ENCODE measurements around the gene ALK.

ALK gene

DNA sequence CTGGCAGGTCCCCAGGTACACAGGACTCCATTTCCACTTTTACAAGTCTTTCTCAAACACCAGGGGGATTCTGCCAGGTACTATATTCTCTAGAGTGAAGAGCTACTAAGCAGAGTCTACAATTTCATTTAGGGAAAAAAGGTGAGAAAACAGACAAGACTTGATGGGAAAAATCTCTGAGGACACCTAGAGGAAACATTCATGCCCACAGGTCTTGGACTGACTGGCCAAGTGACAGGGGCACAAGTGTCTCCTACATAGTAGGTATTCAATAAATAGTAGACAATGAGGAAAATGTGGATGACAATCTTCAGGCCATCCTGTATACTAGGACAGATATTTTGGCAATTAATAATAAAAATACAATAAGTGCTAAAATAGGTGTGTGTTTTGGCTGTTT is 577.6 kb downstream of the ALK start:
- no peak for DNase-seq (ENCODE audit: extremely low read depth, low read depth)
- TF ChIP-seq, protein P1, sequence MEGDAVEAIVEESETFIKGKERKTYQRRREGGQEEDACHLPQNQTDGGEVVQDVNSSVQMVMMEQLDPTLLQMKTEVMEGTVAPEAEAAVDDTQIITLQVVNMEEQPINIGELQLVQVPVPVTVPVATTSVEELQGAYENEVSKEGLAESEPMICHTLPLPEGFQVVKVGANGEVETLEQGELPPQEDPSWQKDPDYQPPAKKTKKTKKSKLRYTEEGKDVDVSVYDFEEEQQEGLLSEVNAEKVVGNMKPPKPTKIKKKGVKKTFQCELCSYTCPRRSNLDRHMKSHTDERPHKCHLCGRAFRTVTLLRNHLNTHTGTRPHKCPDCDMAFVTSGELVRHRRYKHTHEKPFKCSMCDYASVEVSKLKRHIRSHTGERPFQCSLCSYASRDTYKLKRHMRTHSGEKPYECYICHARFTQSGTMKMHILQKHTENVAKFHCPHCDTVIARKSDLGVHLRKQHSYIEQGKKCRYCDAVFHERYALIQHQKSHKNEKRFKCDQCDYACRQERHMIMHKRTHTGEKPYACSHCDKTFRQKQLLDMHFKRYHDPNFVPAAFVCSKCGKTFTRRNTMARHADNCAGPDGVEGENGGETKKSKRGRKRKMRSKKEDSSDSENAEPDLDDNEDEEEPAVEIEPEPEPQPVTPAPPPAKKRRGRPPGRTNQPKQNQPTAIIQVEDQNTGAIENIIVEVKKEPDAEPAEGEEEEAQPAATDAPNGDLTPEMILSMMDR (IDR thresholded peaks at IDR 0.05; ENCODE audit: low read depth, low read length) = no peak

DNA sequence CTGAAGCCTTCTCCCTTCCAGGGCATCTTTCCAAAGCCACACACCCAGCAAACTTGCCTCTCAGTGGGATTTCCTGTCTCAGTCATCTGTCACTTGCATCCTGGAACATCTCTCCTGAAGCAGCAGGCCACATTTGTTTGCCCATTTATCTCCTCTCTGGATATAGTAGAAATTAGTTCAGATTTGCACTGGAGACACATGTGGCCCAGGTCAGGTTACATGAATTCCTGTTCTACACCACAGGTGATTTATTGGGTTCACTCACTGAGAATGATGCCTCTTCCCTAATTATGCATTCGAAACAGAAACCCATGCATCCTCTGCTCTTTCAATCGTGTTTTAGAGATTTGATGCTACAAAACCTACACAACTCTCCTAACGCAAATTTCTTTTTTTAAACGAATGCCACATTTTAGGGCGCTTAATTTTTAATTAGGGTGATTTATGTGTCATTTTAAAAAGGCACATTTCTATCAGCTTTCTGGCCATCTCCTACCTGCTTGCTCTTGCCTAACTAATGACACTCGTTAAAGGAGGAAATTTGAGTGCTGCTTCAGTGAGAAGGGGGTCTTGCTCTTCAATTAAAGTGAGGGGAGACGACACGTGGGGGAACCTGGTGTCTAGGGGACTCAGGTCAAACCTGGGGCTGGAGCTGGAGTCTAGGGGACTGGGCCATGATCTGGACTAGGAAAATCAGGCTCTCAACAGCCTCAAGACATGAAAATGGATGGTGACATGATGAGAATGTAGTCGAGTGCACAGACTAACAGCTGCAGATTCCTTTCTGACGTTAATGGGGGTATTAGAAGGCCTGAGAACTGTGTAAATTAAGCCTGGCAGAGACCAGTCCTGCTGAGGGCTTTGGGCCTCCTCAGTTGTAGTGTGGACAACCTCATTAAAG is 584.8 kb downstream of the ALK start:
- DNase-seq (ENCODE audit: extremely low read depth, low read depth) = no peak
- TF ChIP-seq, protein P1 (IDR thresholded peaks at IDR 0.05; ENCODE audit: low read depth, low read length) = no peak

DNA sequence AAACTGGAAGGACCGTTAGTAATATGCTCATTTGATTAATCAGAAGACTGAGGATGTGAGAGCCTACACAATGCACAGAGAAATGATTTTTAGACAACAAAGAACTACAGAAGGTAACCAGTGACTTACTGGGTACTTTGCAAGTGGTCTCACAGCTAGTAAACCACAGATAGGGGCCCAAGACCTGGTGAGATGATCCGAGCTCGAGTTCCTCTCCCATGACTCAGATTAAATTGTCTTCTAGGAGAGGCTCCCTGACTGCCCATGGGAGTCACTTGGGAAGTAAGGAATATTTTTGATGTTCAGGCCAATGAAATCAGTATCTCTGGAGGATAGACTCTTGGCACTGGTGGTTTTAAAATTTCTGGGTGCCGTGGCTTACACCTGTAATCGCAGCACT is 586.0 kb downstream of the ALK start:
- TF ChIP-seq, protein P1 (IDR thresholded peaks at IDR 0.05; ENCODE audit: low read depth, low read length) = no peak
- no peak for DNase-seq (ENCODE audit: extremely low read depth, low read depth)

DNA sequence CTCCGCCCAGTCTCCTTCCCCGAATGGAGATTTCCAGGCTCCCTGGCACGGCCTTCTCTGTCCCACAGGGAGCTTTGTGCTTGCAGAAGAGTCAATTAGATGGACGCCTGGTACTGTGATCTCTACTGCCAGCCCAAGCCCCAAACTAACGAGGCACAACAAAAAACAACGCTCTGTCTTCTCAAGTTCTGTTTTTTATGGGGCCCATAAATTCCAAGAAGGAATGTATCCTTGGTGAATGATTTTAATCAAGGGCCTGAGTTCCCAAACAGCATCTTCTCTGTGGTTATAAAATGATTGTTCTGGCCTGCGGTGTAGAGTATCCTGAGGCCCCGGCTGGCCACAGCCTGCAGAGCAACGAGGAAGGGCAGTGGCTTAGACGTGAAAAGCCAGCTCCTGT is 586.7 kb downstream of the ALK start:
- TF ChIP-seq, protein P1 (IDR thresholded peaks at IDR 0.05; ENCODE audit: low read depth, low read length) = no peak
- DNase-seq (ENCODE audit: extremely low read depth, low read depth) = no peak

DNA sequence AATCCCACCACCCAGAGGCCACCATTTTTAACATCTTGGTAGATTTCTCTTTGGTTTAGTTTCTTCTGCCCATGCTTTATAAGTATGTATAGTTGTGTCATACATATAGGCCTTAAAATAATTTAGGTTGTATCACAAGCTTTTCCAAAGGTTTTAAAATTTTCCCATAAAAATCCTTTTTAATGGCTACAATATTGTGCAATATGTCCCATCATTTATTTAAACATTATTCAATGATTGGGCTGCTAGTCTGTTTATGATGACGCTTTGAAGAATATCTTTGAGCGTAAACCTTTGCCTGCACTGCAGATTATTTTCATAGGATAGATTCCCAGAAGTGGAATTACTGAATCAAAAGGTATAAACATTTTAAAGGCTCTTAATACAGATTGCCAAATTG is 588.8 kb downstream of the ALK start:
- TF ChIP-seq, protein P1 (IDR thresholded peaks at IDR 0.05; ENCODE audit: low read depth, low read length) = no peak
- DNase-seq (ENCODE audit: extremely low read depth, low read depth) = no peak

DNA sequence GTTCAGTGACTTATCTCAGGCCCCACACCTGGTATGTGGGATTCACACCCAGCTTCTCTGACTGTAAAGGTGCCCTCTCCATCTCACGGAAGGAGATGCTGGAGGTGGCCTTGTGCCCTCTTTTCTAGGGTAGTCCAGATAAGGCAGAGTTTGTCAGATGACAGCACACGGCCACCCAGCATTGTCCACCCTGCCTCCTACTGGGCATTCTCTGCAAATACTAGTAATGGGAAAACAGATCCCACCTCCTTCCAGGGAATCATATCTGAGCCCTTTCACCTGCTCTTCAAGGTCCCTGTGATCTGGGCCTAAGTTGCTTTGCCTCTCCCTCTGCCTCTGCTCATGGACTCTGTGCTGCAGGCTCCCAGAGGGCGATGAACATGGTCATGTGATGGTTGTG is 591.5 kb downstream of the ALK start:
- DNase-seq (ENCODE audit: extremely low read depth, low read depth) = no peak
- TF ChIP-seq, protein P1 (IDR thresholded peaks at IDR 0.05; ENCODE audit: low read depth, low read length) = peak; percentile 5

DNA sequence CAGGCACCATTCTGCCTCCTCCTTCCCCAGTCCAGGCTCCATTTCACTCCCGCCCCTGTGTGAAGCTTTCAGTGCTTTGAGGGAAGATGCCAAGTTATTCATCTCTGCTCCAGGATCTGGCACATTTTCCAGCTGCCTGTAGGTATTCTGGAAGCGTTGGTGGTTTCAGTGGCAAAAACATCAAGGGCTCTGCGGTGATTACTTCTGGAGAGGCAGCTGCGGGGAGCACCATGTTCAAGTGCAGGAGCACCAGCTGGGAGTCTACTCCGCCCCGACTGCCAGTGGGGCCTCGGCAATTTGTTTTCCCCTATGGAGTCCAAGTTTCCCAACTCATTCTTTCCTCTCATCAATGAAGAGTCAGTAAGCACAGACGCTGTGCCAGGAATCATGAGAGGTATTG is 594.5 kb downstream of the ALK start:
- DNase-seq (ENCODE audit: extremely low read depth, low read depth) = no peak
- TF ChIP-seq, protein P1 (IDR thresholded peaks at IDR 0.05; ENCODE audit: low read depth, low read length) = no peak

All from AG09319 (cell line).